Activated naive CD4-positive, alpha-beta T cell treated with anti-CD3 and anti-CD28 coated beads, Interleukin-2, amount 50 U/mL, for 16 hours (primary cell): ENCODE results near the gene UTP14C.
A peak's percentile ranks its signal among the peaks of the same experiment; 100 is the strongest.
"Not testable (repeated sequence)": the region's sequence is repeated elsewhere in the genome, so short reads cannot be mapped to it uniquely, and the experiment has no call there.

ENCODE experiments used
- DNase-seq: peaks from one replicate; pipeline ENCODE4 v3.0.0-alpha.2; 2020

The UTP14C gene

GRCh38 chr13:52051400-52051799 is 26.9 kb downstream of the UTP14C start:
- no peak for DNase-seq

GRCh38 chr13:52053460-52053859 is 29.0 kb downstream of the UTP14C start:
- no peak for DNase-seq

- not testable (repeated sequence) for DNase-seq
These were observed 36.6 kb downstream of the UTP14C start for GRCh38 chr13:52061064-52061463.

- no peak for DNase-seq
These were observed 37.1 kb downstream of the UTP14C start for GRCh38 chr13:52061587-52061986.

- DNase-seq = no peak
These were observed 42.7 kb downstream of the UTP14C start for GRCh38 chr13:52067237-52067636.

GRCh38 chr13:52070929-52071523 is 46.5 kb downstream of the UTP14C start:
- DNase-seq = peak; percentile 18
